Gastrocnemius medialis (tissue), 4 donors: ENCODE measurements around the gene FAM217B.

Experiments
- CTCF ChIP-seq, 5 experiments: fragments of 450-650 bp in 3 of 5; fragments of 200-600 bp in 2 of 5; sonication (generic) in 2 of 5; IDR thresholded peaks in 4 of 5; conservative IDR thresholded peaks in 1 of 5; 1 replicate in 4 of 5; 2 replicates in 1 of 5; pipeline ENCODE4 v1.5.1; 2016 to 2019; ENCODE audit warnings: antibody characterized with exemption in 5 of 5, mild to moderate bottlenecking in 3 of 5, moderate library complexity in 3 of 5
- POLR2A ChIP-seq, 2 donors: fragments of 450-650 bp; IDR thresholded peaks; one replicate each; pipeline ENCODE4 v1.6.1; 2017; ENCODE audit warnings: antibody characterized with exemption in 2 of 2, mild to moderate bottlenecking in 2 of 2, moderate library complexity in 2 of 2

- TF ChIP-seq CTCF (IDR thresholded peaks at IDR 0.05 in 4 of 5, conservative IDR thresholded peaks at IDR 0.05 in 1 of 5): no peak
- no peak for TF ChIP-seq POLR2A (IDR thresholded peaks at IDR 0.05)
Measured at GRCh38 chr20:59985864-59986263, 45.7 kb downstream of the FAM217B start.
